Measurements from ENCODE around the gene MYH15. TPM values are rescaled to one million over a fixed set of nuclear protein-coding genes. Genes with fewer than 3 reads are reported as not detected.

Gene MYH15
- total and polyA plus RNA-seq, 9 donors, result 0.27 to 1.1 (median 0.50) TPM

DNA sequence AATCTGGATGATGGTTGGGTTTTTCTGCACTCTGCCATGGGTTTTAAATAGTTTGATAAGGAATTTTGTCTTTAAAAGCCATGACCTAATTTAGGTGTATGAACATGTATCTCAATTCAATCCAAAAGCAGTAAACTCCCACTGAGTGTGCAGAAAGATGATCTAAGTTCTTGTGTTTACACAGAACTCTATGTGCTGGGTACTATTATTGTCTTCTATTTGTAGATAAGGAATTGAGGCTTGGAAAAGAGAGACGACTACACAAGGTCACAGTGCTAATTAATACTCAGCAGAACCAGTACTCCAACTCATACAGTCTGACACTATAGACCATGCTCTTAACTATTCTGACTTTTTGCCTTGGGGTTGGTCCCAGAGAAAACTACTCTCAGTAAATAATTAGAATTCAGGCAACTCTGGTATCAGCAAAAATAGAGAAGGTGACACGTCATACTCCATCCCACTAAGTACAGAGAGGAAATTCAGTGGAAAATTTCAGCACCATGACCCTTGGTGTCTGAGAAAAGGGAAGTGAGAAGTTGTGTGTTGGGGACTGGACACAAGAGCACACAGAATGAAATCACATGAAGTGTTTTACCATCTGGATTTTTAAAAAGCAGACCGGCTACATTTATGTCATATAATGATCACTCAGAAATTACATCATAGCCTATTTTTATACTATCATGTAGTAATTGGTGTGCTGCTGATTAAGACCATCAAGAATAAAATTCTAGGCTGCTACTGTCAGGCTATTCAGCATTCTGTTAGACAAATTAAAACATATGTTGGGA lies 18.3 kb upstream of the MYH15 start:
- H3K27ac ChIP-seq (ENCODE audit: low read length), result no peak overlapping the region
- no peaks in the 10 kb centered on the region for H3K27me3 ChIP-seq (ENCODE audit: control insufficient read depth, insufficient read depth, low read length)
- peak; percentile 79 for DNase-seq
- H3K36me3 ChIP-seq (ENCODE audit: control insufficient read depth, insufficient read depth, low read length), result no peaks in the 10 kb centered on the region
- no peak overlapping the region for H3K4me3 ChIP-seq (ENCODE audit: low read length)
- H3K9me3 ChIP-seq (replicated peaks; ENCODE audit: control insufficient read depth, low read depth, low read length), result no peaks in the 10 kb centered on the region
- WGBS (ENCODE audit: insufficient coverage), result no CpG with 5 or more reads among the region's 3 CpGs
- no peaks in the 10 kb centered on the region for H3K4me1 ChIP-seq (ENCODE audit: control insufficient read depth, insufficient read depth, low read length)

- Histone ChIP-seq H3K36me3 (ENCODE audit: control insufficient read depth, insufficient read depth, low read length) (no peaks in the 10 kb centered on the region), H3K4me3 (ENCODE audit: low read length) (no peak overlapping the region), H3K9me3 (replicated peaks; ENCODE audit: control insufficient read depth, low read depth, low read length) (no peaks in the 10 kb centered on the region), H3K27me3 (ENCODE audit: control insufficient read depth, insufficient read depth, low read length) (no peaks in the 10 kb centered on the region), H3K4me1 (ENCODE audit: control insufficient read depth, insufficient read depth, low read length) (no peaks in the 10 kb centered on the region), H3K27ac (ENCODE audit: low read length) (no peak overlapping the region)
- no peak for DNase-seq
- no CpG with 5 or more reads among the region's 2 CpGs for WGBS (ENCODE audit: insufficient coverage)
Observed at GRCh38 chr3:108527817-108528216, 17.4 kb upstream of the MYH15 start.

DNA sequence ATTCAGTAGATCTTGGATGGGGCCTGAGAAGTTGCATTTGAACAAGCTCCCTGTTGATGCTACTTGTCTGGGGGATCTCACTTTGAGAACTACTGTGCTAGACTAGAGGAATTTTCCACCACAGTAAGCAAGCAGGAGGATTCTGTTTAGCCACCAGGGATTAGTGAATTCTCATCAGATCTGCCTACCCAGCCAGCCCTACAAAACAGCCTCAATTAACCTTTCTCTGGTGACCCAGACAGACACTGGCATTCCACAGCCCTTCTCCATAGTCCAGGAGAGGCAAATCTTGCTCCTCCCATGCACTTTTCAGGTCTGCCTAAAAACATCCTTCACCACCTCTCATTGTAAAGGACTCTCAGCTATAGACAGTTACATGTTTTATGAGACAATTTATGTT lies 16.7 kb upstream of the MYH15 start:
- no peak for DNase-seq
- H3K9me3 ChIP-seq (replicated peaks; ENCODE audit: control insufficient read depth, low read depth, low read length), result no peaks in the 10 kb centered on the region
- H3K27ac ChIP-seq (ENCODE audit: low read length), result no peak overlapping the region
- no peaks in the 10 kb centered on the region for H3K27me3 ChIP-seq (ENCODE audit: control insufficient read depth, insufficient read depth, low read length)
- no peaks in the 10 kb centered on the region for H3K4me1 ChIP-seq (ENCODE audit: control insufficient read depth, insufficient read depth, low read length)
- H3K36me3 ChIP-seq (ENCODE audit: control insufficient read depth, insufficient read depth, low read length), result no peaks in the 10 kb centered on the region
- no peak overlapping the region for H3K4me3 ChIP-seq (ENCODE audit: low read length)

- H3K4me1 ChIP-seq (ENCODE audit: control insufficient read depth, insufficient read depth, low read length), result no peaks in the 10 kb centered on the region
- H3K27ac ChIP-seq (ENCODE audit: low read length), result no peak overlapping the region
- H3K9me3 ChIP-seq (replicated peaks; ENCODE audit: control insufficient read depth, low read depth, low read length), result no peaks in the 10 kb centered on the region
- 74% methylated on average over 2 of the region's 2 CpGs for WGBS (ENCODE audit: insufficient coverage)
- H3K4me3 ChIP-seq (ENCODE audit: low read length), result no peak overlapping the region
- no peaks in the 10 kb centered on the region for H3K27me3 ChIP-seq (ENCODE audit: control insufficient read depth, insufficient read depth, low read length)
- no peaks in the 10 kb centered on the region for H3K36me3 ChIP-seq (ENCODE audit: control insufficient read depth, insufficient read depth, low read length)
- no peak for DNase-seq
Observed at GRCh38 chr3:108525971-108526370, 15.6 kb upstream of the MYH15 start.

- Histone ChIP-seq H3K36me3 (ENCODE audit: control insufficient read depth, insufficient read depth, low read length) (no peaks in the 10 kb centered on the region), H3K4me1 (ENCODE audit: control insufficient read depth, insufficient read depth, low read length) (no peaks in the 10 kb centered on the region), H3K27me3 (ENCODE audit: control insufficient read depth, insufficient read depth, low read length) (no peaks in the 10 kb centered on the region), H3K4me3 (ENCODE audit: low read length) (no peak overlapping the region), H3K27ac (ENCODE audit: low read length) (no peak overlapping the region), H3K9me3 (replicated peaks; ENCODE audit: control insufficient read depth, low read depth, low read length) (no peaks in the 10 kb centered on the region)
- DNase-seq, result no peak
- WGBS (ENCODE audit: insufficient coverage), result no CpG with 5 or more reads among the region's 2 CpGs
Observed at GRCh38 chr3:108525256-108525655, 14.9 kb upstream of the MYH15 start.

DNA sequence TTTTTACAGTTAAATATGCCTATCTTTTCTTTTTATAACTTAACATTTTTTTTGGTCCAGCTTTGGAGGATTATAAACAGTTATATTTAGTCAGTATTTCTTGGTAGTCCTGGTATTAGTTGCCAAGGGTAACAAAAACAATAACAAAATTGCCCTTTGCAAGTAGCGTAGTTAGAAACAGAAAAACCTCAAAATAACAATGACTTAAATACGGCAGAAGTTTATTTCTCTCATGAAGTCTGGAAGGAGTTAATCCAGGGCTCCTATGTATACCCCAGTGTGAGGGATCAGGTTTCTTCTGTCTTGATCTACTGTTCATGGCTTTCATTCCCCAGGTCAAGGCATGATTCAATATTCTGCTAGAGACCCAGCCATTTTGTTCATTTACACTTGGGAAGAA lies 14.1 kb upstream of the MYH15 start:
- no CpG with 5 or more reads among the region's 2 CpGs for WGBS (ENCODE audit: insufficient coverage)
- no peak overlapping the region for H3K27ac ChIP-seq (ENCODE audit: low read length)
- no peaks in the 10 kb centered on the region for H3K36me3 ChIP-seq (ENCODE audit: control insufficient read depth, insufficient read depth, low read length)
- H3K4me1 ChIP-seq (ENCODE audit: control insufficient read depth, insufficient read depth, low read length), result no peaks in the 10 kb centered on the region
- no peaks in the 10 kb centered on the region for H3K27me3 ChIP-seq (ENCODE audit: control insufficient read depth, insufficient read depth, low read length)
- no peaks in the 10 kb centered on the region for H3K9me3 ChIP-seq (replicated peaks; ENCODE audit: control insufficient read depth, low read depth, low read length)
- H3K4me3 ChIP-seq (ENCODE audit: low read length), result no peak overlapping the region
- DNase-seq, result peak; percentile 51

DNA sequence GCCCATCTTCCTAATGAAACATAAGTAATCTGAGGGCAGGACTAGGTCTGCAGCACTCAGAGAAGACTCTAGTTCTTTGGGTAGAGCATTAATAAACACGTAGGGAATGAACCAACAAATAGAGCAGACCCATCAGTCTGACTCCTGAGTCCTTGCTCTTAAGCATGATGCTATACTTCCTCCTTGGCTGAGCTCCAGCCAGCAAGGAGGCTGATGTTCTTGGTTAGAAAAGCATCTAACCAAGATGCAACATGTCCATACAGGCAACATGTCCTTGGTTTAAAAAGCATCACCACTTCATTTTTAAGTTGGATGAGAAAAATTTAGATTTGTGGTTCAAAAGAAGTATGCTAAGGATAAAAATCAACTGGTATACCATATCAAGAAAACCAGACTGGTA lies 8.5 kb upstream of the MYH15 start:
- Histone ChIP-seq H3K27me3 (ENCODE audit: control insufficient read depth, insufficient read depth, low read length) (no peaks in the 10 kb centered on the region), H3K27ac (ENCODE audit: low read length) (no peak overlapping the region), H3K4me3 (ENCODE audit: low read length) (no peak overlapping the region), H3K36me3 (ENCODE audit: control insufficient read depth, insufficient read depth, low read length) (no peaks in the 10 kb centered on the region), H3K4me1 (ENCODE audit: control insufficient read depth, insufficient read depth, low read length) (no peaks in the 10 kb centered on the region), H3K9me3 (replicated peaks; ENCODE audit: control insufficient read depth, low read depth, low read length) (no peaks in the 10 kb centered on the region)
- peak; percentile 19 for DNase-seq
- no CpG with 5 or more reads among the region's 1 CpG for WGBS (ENCODE audit: insufficient coverage)

GRCh38 chr3:108516881-108517280 lies 6.5 kb upstream of the MYH15 start:
- Histone ChIP-seq H3K27ac (ENCODE audit: low read length) (no peak overlapping the region), H3K4me3 (ENCODE audit: low read length) (no peak overlapping the region), H3K4me1 (ENCODE audit: control insufficient read depth, insufficient read depth, low read length) (no peaks in the 10 kb centered on the region), H3K36me3 (ENCODE audit: control insufficient read depth, insufficient read depth, low read length) (no peaks in the 10 kb centered on the region), H3K9me3 (replicated peaks; ENCODE audit: control insufficient read depth, low read depth, low read length) (no peaks in the 10 kb centered on the region), H3K27me3 (ENCODE audit: control insufficient read depth, insufficient read depth, low read length) (no peaks in the 10 kb centered on the region)
- WGBS (ENCODE audit: insufficient coverage), result 100% methylated on average over 1 of the region's 2 CpGs
- DNase-seq, result no peak

- H3K27ac ChIP-seq (ENCODE audit: low read length), result no peak overlapping the region
- no peaks in the 10 kb centered on the region for H3K36me3 ChIP-seq (ENCODE audit: control insufficient read depth, insufficient read depth, low read length)
- H3K27me3 ChIP-seq (ENCODE audit: control insufficient read depth, insufficient read depth, low read length), result no peaks in the 10 kb centered on the region
- no peaks in the 10 kb centered on the region for H3K9me3 ChIP-seq (replicated peaks; ENCODE audit: control insufficient read depth, low read depth, low read length)
- no peaks in the 10 kb centered on the region for H3K4me1 ChIP-seq (ENCODE audit: control insufficient read depth, insufficient read depth, low read length)
- no peak for DNase-seq
- WGBS (ENCODE audit: insufficient coverage), result 20% methylated on average over 1 of the region's 3 CpGs
- no peak overlapping the region for H3K4me3 ChIP-seq (ENCODE audit: low read length)
Observed at GRCh38 chr3:108513961-108514360, 3.6 kb upstream of the MYH15 start.

- Histone ChIP-seq H3K4me1 (ENCODE audit: control insufficient read depth, insufficient read depth, low read length) (no peaks in the 10 kb centered on the region), H3K36me3 (ENCODE audit: control insufficient read depth, insufficient read depth, low read length) (no peaks in the 10 kb centered on the region), H3K27me3 (ENCODE audit: control insufficient read depth, insufficient read depth, low read length) (no peaks in the 10 kb centered on the region), H3K27ac (ENCODE audit: low read length) (no peak overlapping the region), H3K9me3 (replicated peaks; ENCODE audit: control insufficient read depth, low read depth, low read length) (no peaks in the 10 kb centered on the region), H3K4me3 (ENCODE audit: low read length) (no peak overlapping the region)
- no CpG with 5 or more reads among the region's 2 CpGs for WGBS (ENCODE audit: insufficient coverage)
- no peak for DNase-seq
Observed at GRCh38 chr3:108512671-108513070, 2.3 kb upstream of the MYH15 start.

GRCh38 chr3:108511490-108511889 lies 1.1 kb upstream of the MYH15 start:
- Histone ChIP-seq H3K36me3 (ENCODE audit: control insufficient read depth, insufficient read depth, low read length) (no peaks in the 10 kb centered on the region), H3K9me3 (replicated peaks; ENCODE audit: control insufficient read depth, low read depth, low read length) (no peaks in the 10 kb centered on the region), H3K27me3 (ENCODE audit: control insufficient read depth, insufficient read depth, low read length) (no peaks in the 10 kb centered on the region), H3K27ac (ENCODE audit: low read length) (no peak overlapping the region), H3K4me3 (ENCODE audit: low read length) (no peak overlapping the region), H3K4me1 (ENCODE audit: control insufficient read depth, insufficient read depth, low read length) (no peaks in the 10 kb centered on the region)
- DNase-seq, result no peak

All from muscle of leg (tissue), 11 donors.